B cell (primary cell): ENCODE results near the gene PPP1R15A. TPM values are rescaled to one million over a fixed set of nuclear protein-coding genes. Genes with fewer than 3 reads are reported as not detected.
"Not testable (repeated sequence)": the region's sequence is repeated elsewhere in the genome, so short reads cannot be mapped to it uniquely, and the experiment has no call there.

Experiments
- ATAC-seq: fragments of 200-7000 bp; cut with Tn5 transposase; one replicate; pipeline ENCODE4 v1.10.0; 2021; ENCODE audit warnings: low read depth, mild to moderate bottlenecking, moderate number of reproducible peaks, moderate library complexity
- CTCF ChIA-PET: fragments of 350-600 bp; sonication (Branson Sonifier 250); formaldehyde crosslinking; loops from one replicate; lab custom pipeline; 2021; ENCODE audit warnings: antibody characterized with exemption, inconsistent platforms; lab: Charles Lee
- POLR2A ChIA-PET: fragments of 350-600 bp; sonication (Branson Sonifier 250); formaldehyde crosslinking; loops from one replicate; lab custom pipeline; 2021; ENCODE audit warnings: antibody characterized with exemption; lab: Charles Lee
- DNase-seq: peaks from one replicate; pipeline ENCODE4 v3.0.0; 2013
- H2AFZ ChIP-seq: 2 replicates; pipeline ENCODE4 v1.6.1; 2012; ENCODE audit warnings: mild to moderate bottlenecking, low read depth, low read length; ENCODE audit not compliant: insufficient read depth, poor library complexity, severe bottlenecking
- H3K27ac ChIP-seq, 2 donors: 1 replicate in 1 of 2; 2 replicates in 1 of 2; pipeline ENCODE4 v1.5.1; 2012 to 2013; ENCODE audit warnings: low read length in 2 of 2, mild to moderate bottlenecking in 2 of 2, moderate library complexity in 1 of 2
- H3K27me3 ChIP-seq, 4 experiments: fragments of 200-600 bp in 1 of 4; sonication (generic) in 1 of 4; replicated peaks in 1 of 4; 1 replicate in 2 of 4; 2 replicates in 2 of 4; pipeline versions ENCODE4 v1.6.1 to v1.7.0; 2013 to 2016; ENCODE audit warnings: low read length in 3 of 4, mild to moderate bottlenecking in 2 of 4, mixed read lengths in 1 of 4, moderate library complexity in 1 of 4; ENCODE audit not compliant: insufficient read depth in 4 of 4, control insufficient read depth in 3 of 4; ENCODE audit errors: control extremely low read depth in 1 of 4
- H3K36me3 ChIP-seq, 2 experiments: replicated peaks in 1 of 2; 1 replicate in 1 of 2; 2 replicates in 1 of 2; pipeline versions ENCODE4 v1.6.1 to v1.7.1; 2013; ENCODE audit warnings: low read length in 1 of 2; ENCODE audit not compliant: insufficient read depth in 2 of 2, control insufficient read depth in 1 of 2; ENCODE audit errors: control extremely low read depth in 1 of 2, extremely low read depth in 1 of 2
- H3K4me1 ChIP-seq, 2 donors: fragments of 200-600 bp in 1 of 2; sonication (generic) in 1 of 2; 1 replicate in 1 of 2; 2 replicates in 1 of 2; pipeline versions ENCODE4 v1.5.1 to v1.6.1; 2013 to 2017; ENCODE audit warnings: low read length in 2 of 2; ENCODE audit not compliant: control insufficient read depth in 2 of 2, insufficient read depth in 2 of 2
- H3K4me2 ChIP-seq: replicated peaks from 2 replicates; pipeline ENCODE3; 2012; ENCODE audit warnings: mild to moderate bottlenecking, low read depth, low read length; ENCODE audit not compliant: poor library complexity, severe bottlenecking
- H3K4me3 ChIP-seq, 5 experiments: fragments of 200-600 bp in 1 of 5; sonication (generic) in 1 of 5; 1 replicate in 3 of 5; 2 replicates in 2 of 5; pipeline versions ENCODE4 v1.5.1 to v1.7.0; 2011 to 2016; ENCODE audit warnings: low read length in 4 of 5, mild to moderate bottlenecking in 4 of 5, low read depth in 2 of 5, control low read depth in 1 of 5, moderate library complexity in 1 of 5; ENCODE audit not compliant: insufficient read depth in 1 of 5; ENCODE audit errors: control extremely low read depth in 1 of 5, extremely low read depth in 1 of 5
- H3K79me2 ChIP-seq: fragments of 200-600 bp; sonication (generic); one replicate; pipeline ENCODE4 v1.6.0; 2016; ENCODE audit warnings: low read length; ENCODE audit not compliant: control insufficient read depth, insufficient read depth
- H3K9ac ChIP-seq: fragments of 200-600 bp; sonication (generic); 2 replicates; pipeline ENCODE4 v1.6.1; 2017; ENCODE audit warnings: mild to moderate bottlenecking, low read length, moderate library complexity
- H3K9me3 ChIP-seq, 3 donors: one replicate each; pipeline versions ENCODE4 v1.6.1 to v1.7.1; 2013; ENCODE audit warnings: low read length in 2 of 3; ENCODE audit not compliant: control insufficient read depth in 2 of 3, insufficient read depth in 1 of 3; ENCODE audit errors: control extremely low read depth in 1 of 3
- H4K20me1 ChIP-seq: 2 replicates; pipeline ENCODE4 v1.6.0; 2012; ENCODE audit warnings: mild to moderate bottlenecking, low read length; ENCODE audit not compliant: insufficient read depth, control insufficient read depth, poor library complexity, severe bottlenecking
- H3K27ac Mint-ChIP-seq: one replicate; pipeline ENCODE4 v1.8.0; 2021; ENCODE audit warnings: mixed read lengths
- H3K27me3 Mint-ChIP-seq: one replicate; pipeline ENCODE4 v1.8.0; 2021; ENCODE audit warnings: mixed read lengths
- H3K4me1 Mint-ChIP-seq: one replicate; pipeline ENCODE4 v1.8.0; 2021; ENCODE audit warnings: mixed read lengths
- H3K4me3 Mint-ChIP-seq: one replicate; pipeline ENCODE4 v1.8.0; 2021; ENCODE audit warnings: mixed read lengths
- H3K9me3 Mint-ChIP-seq: one replicate; pipeline ENCODE4 v1.8.0; 2022; ENCODE audit warnings: mixed read lengths; ENCODE audit not compliant: insufficient read depth
- EZH2 ChIP-seq: IDR thresholded peaks from 2 replicates; pipeline ENCODE4 v1.6.1; 2012; ENCODE audit warnings: borderline replicate concordance, low read depth, mild to moderate bottlenecking, moderate library complexity, low read length; ENCODE audit not compliant: insufficient read depth, poor library complexity, severe bottlenecking
- WGBS: methylation state at CpG from one replicate; pipeline ENCODE4 v1.1.5; 2013; ENCODE audit warnings: missing lambda C conversion rate; ENCODE audit not compliant: insufficient coverage; 5-methylcytosine and 5-hydroxymethylcytosine counted together
- intact Hi-C: fragments of 100-400 bp; cut with micrococcal nuclease; formaldehyde crosslinking; loops from one replicate; pipeline ENCODE4 v1.10.0; 2022
- polyA plus RNA-seq: library from polyadenylated mRNA; depleted of rRNA; stranded (reverse); fragments of >200 nt; gene quantifications from 2 replicates; pipeline ENCODE4 v1.2.3, GENCODE V29; 2012
- total RNA-seq, 2 donors: library from RNA; stranded (reverse); fragments of 120-200 nt in 1 of 2; gene quantifications; 1 replicate in 1 of 2; 2 replicates in 1 of 2; pipeline versions ENCODE4 v1.2.3 to v1.2.4, GENCODE V29; 2013 to 2022
- TF ChIP-seq, protein P1 (sequence below): fragments of 200-600 bp; IDR thresholded peaks from one replicate; pipeline ENCODE4 v1.8.0; 2022; ENCODE audit warnings: antibody characterized with exemption, mild to moderate bottlenecking

Gene PPP1R15A
- total and polyA plus RNA-seq, 2 donors (not counting 1 experiment from before 2014, with no cell fraction given), result 122 to 1,029 TPM

DNA sequence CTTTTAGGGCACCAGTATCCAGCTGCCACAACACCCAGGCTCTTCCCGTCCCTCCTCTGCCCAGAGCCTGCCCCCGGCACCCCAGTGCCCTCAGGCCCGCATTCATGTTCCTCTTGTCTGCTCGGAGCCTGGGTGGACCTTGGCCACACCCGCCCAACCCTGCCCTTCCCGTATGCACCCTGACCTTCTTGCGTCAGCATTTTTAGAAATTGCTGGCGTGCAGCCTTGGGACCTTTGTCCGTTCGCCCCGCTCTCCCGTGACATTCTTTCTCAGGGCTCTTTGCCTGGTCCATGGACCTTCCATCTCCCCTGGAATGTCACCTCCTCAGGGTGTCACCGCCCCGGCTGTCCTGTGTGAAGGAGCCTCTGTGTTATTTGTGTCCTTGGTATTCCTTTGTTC lies 35.5 kb downstream of the PPP1R15A start:
- peaks cover 5% of the 10 kb centered on the region for H4K20me1 ChIP-seq
- H3K9ac ChIP-seq, result no peak overlapping the region
- POLR2A ChIA-PET, result no interaction called here
- Mint-ChIP-seq H3K27me3 (no peaks in the 10 kb centered on the region), H3K9me3 (no peaks in the 10 kb centered on the region), H3K27ac (no peak overlapping the region), H3K4me1 (peaks cover 4% of the 10 kb centered on the region), H3K4me3 (no peak overlapping the region)
- no peak overlapping the region for H3K27ac ChIP-seq
- H3K9me3 ChIP-seq, result peaks cover 0 to under 1% (median 0%) of the 10 kb centered on the region in 3 donors
- no peak for DNase-seq
- peaks cover 17 to 44% of the 10 kb centered on the region in 2 experiments for H3K36me3 ChIP-seq
- no peak overlapping the region for H2AFZ ChIP-seq
- 96% methylated on average over 12 of the region's 14 CpGs for WGBS
- TF ChIP-seq EZH2, result no peak
- TF ChIP-seq, protein P1, sequence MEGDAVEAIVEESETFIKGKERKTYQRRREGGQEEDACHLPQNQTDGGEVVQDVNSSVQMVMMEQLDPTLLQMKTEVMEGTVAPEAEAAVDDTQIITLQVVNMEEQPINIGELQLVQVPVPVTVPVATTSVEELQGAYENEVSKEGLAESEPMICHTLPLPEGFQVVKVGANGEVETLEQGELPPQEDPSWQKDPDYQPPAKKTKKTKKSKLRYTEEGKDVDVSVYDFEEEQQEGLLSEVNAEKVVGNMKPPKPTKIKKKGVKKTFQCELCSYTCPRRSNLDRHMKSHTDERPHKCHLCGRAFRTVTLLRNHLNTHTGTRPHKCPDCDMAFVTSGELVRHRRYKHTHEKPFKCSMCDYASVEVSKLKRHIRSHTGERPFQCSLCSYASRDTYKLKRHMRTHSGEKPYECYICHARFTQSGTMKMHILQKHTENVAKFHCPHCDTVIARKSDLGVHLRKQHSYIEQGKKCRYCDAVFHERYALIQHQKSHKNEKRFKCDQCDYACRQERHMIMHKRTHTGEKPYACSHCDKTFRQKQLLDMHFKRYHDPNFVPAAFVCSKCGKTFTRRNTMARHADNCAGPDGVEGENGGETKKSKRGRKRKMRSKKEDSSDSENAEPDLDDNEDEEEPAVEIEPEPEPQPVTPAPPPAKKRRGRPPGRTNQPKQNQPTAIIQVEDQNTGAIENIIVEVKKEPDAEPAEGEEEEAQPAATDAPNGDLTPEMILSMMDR, result no peak
- peaks cover 7% of the 10 kb centered on the region for H3K79me2 ChIP-seq
- no peaks in the 10 kb centered on the region for H3K27me3 ChIP-seq
- no peak for ATAC-seq
- CTCF ChIA-PET, result no interaction called here
- peaks cover 4 to 8% of the 10 kb centered on the region in 2 donors for H3K4me1 ChIP-seq
- no peak overlapping the region for H3K4me3 ChIP-seq
- intact Hi-C loops, result no loop called here
- H3K4me2 ChIP-seq, result no peak overlapping the region

DNA sequence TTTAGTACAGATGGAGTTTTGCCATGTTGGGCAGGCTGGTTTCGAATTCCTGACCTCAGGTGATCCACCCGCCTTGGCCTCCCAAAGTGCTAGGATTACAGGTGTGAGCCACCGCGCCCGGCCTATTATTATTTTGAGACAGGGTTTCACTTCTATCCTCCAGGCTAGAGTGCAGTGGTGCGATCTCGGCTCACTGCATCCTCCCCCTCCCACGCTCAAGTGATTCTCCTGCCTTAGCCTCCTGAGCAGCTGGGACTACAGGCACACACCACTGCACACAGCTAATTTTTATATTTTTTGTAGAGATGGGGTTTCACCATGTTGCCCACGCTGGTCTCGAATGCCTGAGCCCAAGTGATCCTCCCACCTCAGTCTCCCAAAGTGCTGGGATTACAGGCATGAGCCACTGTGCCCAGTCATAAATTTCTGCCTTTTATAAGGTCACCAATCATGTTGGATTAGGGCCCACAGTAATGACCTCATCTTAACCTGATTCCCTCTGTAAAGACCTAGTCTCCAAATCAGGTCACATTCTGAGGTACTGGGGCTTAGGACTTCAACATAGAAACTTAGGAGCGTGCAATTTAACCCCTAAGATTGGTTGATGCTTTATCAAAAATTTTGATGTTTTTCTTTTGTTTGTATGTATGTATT lies 37.3 kb downstream of the PPP1R15A start:
- H3K4me1 ChIP-seq, H4K20me1 ChIP-seq, H3K27me3 Mint-ChIP-seq, H2AFZ ChIP-seq, H3K4me3 ChIP-seq, H3K4me1 Mint-ChIP-seq, H3K9me3 Mint-ChIP-seq, H3K9me3 ChIP-seq, H3K4me2 ChIP-seq, H3K27me3 ChIP-seq, H3K79me2 ChIP-seq, intact Hi-C loops, H3K9ac ChIP-seq, H3K27ac ChIP-seq, DNase-seq, H3K4me3 Mint-ChIP-seq: not testable (repeated sequence)
- ChIA-PET CTCF (interaction anchor here (0.6 kb wide), 1 partner anchor 641 kb away, joined by 3 read pairs; no protein-coding TSS in a partner anchor), POLR2A (interaction anchor here (0.7 kb wide), 1 partner anchor 862 kb away, joined by 5 read pairs; no protein-coding TSS in a partner anchor)
- H3K36me3 ChIP-seq, result peaks cover 15 to 56% of the 10 kb centered on the region in 2 experiments
- peak overlapping the region; percentile 20 for H3K27ac Mint-ChIP-seq
- peak; percentile 24 for ATAC-seq
- WGBS, result 34% methylated on average over 5 of the region's 11 CpGs
